HG02623 (cell line): ENCODE results near the gene PEX11B.

ENCODE experiments used
- ATAC-seq: cut with Tn5 transposase; IDR thresholded peaks from one replicate; pipeline ENCODE4 v1.9.1; 2021; ENCODE audit warnings: moderate library complexity; ENCODE audit not compliant: unreplicated experiment

Gene PEX11B

DNA sequence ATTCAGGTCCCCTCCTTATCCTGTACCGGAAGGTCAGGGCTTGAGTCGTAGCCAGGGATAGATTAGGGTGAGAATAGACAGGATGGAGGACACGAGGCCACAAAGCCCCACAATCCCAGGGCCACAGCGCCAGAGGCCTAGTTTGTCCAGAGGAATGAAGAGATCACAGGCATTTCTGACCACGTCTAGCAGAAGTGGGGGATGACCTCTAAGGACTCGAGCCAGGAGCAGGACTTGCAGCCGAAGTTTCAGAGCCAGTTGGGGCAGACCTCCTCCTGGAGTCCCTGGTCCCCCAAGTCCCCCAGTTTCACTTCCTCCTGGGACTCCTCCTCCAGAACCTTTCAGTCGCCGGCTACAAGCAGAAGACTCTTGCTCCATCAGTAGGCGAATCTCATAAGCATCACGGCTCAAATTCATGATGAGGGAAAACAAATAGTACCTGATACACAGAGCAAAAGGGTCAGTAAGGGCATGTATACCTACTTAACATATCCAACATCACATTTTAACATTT is 6.3 kb downstream of the PEX11B start:
- no peak for ATAC-seq

DNA sequence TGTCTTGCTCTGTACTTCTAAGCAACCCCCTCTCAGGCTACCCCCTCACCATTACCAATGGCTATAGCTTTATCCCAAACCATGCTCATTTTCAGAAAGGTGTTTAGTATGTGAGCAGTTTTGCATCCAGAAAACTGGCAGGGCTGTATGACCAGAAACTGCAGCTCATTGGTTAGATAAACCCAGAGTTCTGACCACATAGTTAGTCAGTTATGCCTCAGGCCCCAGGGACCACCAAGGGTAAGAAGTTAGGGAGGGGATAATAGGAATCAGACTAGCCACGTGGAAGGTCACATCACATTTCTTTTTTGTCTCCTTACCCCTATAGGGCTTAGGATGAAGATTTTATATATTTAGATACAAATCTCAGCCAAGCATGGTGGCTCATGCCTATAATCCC is 9.9 kb downstream of the PEX11B start:
- no peak for ATAC-seq

DNA sequence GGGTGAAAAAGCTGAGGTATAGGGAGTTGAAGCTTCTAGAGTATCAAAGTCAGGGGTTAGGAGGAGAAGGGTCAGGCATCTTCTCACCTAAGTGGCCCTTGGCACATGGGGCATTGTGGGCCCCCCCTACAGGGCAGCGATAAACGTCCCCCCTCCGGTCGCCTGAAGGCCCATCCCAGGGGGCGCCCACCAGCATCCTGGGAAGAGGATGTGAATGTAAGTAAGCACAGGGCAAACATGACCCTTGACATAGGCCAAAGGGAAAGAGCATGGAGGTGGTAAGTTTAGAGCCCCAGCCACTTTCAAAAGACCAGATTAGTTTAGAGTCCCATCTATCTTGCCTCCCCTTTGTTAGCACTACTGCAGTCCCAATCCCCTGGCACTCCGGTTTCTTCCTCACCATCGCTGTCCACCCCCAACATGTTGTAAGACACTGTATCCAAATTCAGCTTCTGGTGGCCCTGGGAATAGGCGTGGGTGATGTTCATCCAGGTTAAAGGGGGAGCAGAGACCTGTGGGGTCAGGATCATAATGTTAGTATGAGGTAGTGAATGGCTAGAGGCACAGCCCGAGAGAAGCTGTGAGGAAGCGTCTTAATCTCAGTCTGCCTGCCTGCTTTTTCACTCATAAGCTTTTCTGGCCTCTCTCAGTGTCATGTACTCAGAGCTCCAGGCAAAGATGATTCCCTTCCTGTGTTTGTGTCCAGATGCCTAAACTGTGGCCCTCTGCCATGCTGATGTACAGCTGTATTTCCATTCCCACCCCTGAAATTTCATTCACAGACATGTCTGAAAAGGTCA is 11.4 kb downstream of the PEX11B start:
- no peak for ATAC-seq

DNA sequence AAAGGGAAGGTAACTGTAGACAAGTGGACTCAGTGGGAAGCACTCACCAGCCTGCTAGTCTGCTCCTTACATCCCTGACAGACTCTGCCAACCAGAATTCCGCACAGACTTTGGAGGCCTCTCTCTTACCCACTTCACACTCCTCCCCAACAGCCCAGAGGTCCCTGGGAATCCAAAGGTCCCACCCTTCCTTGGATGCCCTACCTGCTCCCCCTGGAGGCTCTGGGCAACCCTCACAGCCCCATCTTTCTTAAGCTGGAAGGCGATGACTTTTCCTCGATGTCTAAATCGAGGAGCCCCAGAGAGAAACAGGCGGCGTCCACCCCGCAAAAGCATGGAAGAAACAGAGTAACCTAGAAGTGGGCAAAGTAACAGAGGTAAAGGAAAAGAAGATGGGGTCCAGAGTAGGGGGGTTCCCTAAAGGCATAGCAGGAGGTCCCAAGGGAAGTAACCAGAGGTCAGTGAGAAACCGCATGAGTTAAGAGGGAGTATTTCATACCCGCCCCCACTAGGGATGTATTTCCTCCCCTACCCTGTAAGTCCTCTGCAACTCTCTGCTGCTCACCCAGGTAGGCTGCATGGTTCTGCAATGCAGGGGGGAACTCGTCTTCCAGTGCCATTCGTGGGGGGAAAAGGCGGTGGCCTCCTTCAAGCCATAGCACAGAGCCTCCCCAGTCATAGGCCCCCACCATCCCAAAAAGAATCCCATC is 17.1 kb downstream of the PEX11B start:
- ATAC-seq = no peak

DNA sequence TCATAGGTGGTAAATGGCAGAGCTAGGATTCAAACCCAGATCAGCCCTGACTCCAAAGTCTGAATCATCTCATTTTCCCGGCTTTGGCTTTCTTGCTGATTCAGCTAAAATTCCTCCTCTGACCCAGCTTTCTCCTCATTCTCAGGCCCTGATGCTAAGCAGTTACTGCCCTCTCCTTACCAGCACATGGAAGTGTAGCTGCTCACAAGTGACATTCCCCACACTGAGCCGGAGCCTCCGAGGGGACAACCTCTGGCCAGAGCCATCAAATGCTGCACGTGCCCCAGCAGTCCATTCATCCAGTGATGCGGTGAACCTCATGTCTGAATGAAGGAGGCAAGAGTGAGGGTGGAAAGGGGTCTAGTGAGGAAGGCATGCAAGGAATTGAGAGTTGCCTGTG is 19.8 kb downstream of the PEX11B start:
- no peak for ATAC-seq

DNA sequence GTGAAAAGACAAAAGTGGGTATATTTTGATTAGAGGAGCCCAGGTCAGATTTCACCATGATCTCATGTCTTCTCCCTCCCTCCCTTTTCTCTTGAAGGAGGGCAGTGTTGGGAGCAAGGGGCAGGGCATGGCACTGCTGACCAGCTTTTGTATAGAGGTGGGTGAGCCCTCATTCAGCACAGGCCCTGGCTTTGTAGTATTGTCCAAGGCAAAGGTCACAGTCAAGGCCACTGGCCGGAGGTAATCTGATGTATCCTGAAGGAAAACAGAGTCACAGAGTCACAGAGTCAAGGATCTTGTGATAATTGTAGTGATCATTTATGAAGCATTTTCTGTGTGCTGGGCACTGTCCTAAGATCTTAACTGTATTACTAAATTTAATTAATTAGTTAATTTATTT is 20.5 kb downstream of the PEX11B start:
- no peak for ATAC-seq

DNA sequence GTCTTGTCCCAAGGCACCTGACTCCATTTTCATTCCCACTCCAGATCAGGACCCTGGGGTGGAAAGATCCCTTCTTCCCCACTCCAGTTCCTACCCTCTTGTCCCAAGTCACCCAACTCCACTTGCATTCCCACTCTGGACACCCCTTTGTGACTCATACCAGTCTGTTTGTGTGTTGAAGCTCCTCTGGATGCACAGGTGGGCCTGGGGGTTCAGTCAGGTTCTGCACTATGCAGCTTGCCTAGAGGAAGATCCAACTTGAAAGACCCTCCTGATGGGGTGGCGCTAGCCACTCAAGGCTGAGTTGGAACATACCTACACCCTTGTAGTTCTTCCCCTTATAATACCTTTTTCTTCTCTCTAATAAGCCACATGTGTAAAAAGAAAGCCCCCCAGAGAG is 23.0 kb downstream of the PEX11B start:
- ATAC-seq = no peak

DNA sequence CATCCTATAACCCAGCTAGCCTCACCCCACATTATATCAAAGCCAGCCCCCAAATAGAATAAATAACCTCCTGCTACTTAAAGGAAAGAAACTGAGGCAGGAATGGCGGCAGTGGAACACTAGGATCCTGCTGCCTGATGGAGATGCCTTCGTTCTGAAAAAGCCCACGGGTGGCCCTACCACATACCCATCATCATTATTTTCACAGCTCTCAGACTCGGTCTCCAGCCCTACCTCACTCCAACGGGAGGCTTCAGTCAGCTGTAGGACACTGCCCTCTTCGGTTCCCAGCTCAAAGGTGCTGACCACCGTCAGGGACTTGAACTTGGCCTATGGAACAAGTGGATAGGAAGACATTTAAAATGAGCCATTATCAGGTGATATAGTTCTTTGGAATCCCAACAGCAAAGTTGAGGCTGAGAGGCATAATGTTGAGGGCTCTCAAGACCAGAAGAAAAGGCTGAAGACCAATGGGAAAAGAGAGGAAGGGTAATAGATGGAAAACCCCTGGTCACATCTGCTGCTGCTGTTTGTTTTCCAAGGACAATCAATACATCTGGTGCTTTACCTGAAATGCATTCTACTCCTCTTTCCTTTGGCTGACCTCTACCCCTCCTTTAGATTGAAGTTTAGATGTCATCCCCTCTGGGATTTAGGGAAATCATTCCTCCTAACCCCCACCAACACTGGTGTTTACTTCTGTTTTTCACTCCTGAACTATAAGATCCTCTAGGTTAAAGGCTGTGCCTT is 25.0 kb downstream of the PEX11B start:
- no peak for ATAC-seq

DNA sequence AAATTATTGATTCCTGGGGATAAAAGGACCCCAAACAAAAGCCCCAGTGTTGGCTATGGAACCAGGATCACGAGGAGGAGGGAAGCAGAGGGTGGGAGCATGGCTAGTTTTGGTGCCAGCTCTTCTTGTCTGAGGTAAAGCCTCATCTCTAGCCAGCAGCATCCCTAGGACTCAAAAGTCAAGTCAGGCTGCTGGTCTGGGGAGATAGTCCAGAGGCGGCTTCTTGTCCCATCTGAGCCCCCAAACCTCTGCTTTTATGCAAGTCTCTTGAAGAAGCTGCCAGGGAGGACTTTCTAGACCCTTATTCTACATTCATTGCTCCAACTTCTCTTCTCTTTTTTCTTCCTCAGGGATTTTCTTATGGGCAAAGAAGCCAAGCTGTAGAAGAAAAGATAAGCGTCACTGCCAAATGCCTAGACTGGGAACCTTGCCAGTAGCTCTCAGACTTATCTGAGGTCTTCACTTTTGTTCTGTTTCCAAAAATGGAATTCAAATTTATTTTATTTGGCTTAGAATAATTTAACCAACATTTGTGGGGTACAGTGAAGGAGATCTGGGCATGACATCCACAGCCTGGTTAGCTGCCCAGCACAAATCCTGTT is 25.9 kb downstream of the PEX11B start:
- ATAC-seq = no peak

DNA sequence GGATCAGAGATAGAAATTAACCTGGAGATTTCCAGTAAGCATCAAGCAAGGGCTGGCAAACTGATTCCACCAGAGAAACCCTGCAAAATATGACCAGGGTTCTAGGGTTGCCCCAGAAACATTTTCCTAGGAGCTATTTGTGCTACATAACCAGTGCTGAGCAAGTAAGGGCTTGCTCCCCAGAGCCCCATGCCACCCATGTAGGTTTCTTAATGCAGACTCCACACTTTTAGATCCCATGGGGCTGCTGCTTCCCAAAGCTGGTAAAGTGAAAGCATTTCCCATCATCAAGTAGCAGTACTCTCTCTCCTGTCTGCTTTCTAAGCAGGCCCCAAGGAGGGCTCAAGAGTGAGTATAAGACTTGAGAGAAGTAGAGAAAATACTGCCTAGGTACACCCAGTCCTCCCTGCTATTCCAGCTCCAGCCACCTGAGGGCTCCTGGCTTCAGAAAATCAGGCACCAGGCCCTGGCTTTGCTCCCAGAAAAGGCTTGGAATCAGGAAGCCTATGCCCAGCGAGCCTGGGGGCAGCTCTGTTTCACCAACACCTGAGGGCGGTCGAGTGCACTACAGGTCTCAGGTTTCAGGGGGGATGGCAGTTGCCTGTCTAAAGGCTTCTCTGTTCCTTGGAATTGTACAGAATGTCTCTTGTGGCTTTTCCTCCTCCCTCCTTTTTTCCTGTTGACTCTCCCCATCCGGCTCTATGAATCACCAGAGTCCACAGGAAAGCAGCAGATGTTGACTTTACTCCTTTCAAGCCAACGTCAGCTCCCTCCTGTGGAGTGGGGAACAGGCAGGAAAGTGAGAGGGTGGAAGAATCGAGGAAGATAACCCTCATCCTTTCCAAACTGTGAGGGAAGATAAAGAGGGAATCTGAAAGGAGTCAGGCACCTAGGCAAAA is 26.7 kb downstream of the PEX11B start:
- no peak for ATAC-seq

DNA sequence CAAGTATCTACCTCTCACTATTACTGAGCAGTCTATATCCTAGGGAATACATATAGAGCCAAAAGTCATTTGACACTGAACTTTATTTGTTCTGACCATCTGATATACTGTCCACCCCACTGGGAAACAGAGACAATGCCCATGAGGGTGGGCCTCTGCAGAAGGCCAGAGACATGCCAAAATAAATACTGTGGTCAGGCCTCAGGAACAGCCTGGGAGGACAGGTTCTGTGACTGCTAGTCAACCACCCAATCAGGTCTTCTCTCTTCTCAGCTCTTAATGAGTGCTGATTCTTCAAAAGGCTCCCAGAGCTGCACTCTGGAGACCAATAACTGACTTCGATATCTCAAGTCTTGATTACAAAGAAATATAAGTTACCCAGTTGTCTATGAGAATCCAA is 27.4 kb downstream of the PEX11B start:
- no peak for ATAC-seq

DNA sequence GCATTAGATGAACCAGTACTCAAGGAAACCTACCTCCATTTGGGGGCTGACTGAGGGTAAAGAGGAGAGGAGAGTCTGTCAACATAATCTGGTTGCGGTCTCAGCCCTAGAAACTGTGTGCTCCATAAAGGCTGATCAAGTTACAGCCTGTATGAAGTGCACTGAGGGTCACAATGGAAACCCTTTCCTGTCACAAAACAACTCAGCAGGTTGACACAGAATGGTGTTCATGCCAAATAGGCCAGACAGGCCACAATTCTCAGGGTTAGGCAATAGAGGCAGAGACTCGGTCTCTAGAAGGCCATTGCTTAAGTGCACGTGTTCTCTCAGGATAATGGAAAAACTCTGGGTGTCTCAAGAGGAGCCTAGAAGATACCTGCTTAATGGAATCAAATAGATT is 28.8 kb downstream of the PEX11B start:
- no peak for ATAC-seq

DNA sequence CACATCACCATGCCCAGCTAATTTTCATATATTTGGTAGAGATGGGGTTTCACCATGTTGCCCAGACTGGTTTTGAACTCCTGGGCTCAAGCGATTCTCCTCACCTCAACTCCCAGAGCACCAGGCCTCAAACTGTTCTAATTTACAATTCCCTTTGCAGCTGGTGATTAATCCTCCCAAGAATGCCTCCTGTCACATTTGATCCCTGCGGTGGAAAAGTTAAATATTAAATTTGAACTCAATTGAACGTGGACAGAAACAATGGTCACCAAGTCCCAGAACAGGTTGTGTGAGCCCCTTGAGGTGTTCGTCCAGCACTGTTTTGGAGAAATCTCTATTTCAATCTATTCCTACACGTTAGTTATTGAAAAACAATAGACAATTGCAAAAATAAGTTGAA is 30.9 kb downstream of the PEX11B start:
- no peak for ATAC-seq

DNA sequence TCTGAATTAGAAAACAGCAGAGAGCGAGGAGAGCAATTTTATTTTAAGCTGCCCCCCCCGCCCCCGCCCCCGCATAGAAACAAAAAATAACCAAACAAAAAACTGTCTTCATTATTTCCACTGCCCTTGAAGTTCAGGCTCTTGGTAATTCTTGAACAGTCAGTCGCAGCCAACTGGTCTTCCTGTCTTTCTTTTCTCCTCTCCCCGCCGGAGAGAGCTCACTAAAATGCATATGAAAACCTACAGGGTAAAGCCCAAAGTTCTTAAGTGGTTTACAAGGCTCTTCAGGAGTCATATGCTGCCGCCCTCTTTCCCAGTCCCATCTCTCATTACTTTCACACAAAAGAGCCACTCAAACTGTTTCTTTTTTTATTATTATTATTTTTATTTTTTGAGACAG is 31.7 kb downstream of the PEX11B start:
- no peak for ATAC-seq

DNA sequence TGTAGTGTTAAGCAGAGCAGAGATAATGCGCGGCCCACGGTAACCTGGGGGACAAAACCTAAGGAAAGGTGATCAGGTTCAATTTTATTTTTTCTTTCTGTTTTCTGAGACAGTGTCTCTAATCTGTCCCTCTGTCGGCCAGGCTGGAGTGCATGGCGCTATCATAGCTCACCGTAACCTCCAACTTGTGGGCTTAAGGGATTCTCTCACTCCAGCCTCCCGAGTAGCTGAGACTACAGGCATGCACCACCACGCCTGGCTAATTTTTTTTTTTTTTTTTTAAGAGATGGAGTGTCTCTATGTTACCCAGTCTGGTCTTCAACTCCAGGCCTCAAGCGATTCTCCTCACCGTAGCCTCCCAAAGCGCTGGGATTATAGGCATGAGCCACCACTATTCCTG is 32.1 kb downstream of the PEX11B start:
- ATAC-seq = no peak

DNA sequence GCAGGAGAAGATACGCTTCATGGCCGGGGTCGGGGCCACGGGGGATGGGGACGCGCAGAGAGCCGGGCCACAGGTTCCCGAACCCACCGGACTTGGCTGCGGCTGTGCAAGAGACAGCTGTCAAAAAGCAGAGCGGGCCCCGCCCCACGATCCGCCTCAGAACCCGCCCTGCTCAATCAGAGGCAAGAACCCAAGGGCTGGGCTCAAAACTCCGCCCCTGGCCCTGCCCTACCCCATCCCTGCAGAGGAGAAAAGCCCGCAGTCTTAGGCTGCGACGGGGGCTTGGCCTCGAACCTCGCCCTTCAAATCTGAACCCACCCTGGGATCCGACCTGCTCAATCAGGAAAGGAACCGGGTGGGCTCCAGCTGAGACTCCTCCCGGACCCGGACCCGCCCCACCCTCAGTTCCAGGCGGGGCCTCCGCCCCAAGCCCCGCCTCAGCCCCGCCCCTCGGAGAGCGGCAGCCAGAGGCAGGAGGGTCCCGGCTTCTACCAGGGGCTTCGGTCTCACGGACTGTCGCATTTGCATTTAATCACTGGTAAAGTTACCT is 32.7 kb downstream of the PEX11B start, which contains the start of gene ANKRD35:
Gene ANKRD35 (minus strand): TSS at position 129 of the 550 bp plus-strand sequence. CDS start 108 bp downstream, at position 21.
- ATAC-seq = peak; percentile 99

DNA sequence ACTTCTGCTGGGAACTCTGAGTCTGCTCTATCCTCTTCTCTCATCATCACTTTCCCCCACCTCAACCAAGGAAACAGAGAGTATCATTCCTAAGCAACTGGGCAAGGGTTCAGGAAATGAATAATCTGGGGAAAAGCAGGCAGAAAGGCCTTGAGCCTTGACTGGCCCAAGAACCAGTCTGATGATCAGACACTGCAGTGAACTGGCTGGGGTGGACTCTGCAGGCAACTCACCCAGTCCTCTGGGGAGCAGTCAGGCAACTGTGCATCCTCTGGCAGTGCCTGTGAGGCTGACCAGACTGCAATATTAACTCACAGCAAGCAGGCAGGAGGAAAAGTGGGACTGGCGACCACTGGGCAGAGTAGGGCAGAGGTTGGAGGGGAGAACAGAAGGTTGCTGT is 33.8 kb downstream of the PEX11B start:
- no peak for ATAC-seq

DNA sequence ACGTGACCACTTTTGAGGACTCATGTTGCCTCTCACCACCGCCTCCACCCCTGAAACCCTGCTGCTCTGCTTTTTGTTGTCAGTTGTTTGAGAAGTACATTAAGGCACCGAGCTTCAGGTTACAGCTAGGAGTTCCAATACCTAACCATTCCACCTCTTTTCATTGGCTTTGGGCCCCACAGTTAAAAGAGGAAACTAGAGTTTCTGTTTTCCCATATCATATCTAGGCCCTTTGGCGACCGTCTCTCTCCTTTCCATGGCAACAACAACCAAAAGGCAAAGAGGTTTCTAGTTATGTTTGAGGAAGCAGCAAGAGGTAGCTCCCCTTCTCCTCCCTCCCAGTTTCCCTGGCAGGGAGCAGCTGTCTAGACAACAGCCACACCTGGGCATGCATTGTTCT is 38.7 kb downstream of the PEX11B start:
- no peak for ATAC-seq

DNA sequence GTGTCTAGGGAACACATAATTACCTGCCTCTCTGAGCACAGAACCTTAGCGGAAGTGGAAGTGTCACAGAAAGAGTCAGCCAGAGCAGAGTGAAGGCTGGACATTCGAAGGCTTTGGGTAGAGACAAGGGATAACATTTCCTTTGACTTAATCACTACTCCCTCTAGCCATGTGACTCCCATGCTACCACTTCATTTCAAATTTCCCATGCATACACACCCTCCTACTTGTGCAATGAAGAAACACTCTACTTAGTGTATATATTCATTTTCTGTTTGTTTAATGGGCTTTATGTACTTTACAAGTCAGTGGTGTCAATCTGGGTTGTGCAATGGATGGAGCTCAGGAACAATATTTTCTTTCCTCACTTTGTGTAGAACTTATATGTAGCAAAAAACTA is 39.8 kb downstream of the PEX11B start:
- ATAC-seq = no peak
